ENCODE measurements around the gene LIMA1.
"Not testable (repeated sequence)": the region's sequence is repeated elsewhere in the genome, so short reads cannot be mapped to it uniquely, and the experiment has no call there.

LIMA1 gene

GRCh38 chr12:50162230-50162629 is 121.1 kb downstream of the LIMA1 start:
- DNase-seq (ENCODE audit: low read depth): no peak
- H3K4me3 ChIP-seq (ENCODE audit: low read depth, low read length): no peak overlapping the region
- TF ChIP-seq, protein P1, sequence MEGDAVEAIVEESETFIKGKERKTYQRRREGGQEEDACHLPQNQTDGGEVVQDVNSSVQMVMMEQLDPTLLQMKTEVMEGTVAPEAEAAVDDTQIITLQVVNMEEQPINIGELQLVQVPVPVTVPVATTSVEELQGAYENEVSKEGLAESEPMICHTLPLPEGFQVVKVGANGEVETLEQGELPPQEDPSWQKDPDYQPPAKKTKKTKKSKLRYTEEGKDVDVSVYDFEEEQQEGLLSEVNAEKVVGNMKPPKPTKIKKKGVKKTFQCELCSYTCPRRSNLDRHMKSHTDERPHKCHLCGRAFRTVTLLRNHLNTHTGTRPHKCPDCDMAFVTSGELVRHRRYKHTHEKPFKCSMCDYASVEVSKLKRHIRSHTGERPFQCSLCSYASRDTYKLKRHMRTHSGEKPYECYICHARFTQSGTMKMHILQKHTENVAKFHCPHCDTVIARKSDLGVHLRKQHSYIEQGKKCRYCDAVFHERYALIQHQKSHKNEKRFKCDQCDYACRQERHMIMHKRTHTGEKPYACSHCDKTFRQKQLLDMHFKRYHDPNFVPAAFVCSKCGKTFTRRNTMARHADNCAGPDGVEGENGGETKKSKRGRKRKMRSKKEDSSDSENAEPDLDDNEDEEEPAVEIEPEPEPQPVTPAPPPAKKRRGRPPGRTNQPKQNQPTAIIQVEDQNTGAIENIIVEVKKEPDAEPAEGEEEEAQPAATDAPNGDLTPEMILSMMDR (IDR thresholded peaks at IDR 0.05; ENCODE audit: insufficient read depth, low read depth, low read length, missing control alignments): no peak

DNA sequence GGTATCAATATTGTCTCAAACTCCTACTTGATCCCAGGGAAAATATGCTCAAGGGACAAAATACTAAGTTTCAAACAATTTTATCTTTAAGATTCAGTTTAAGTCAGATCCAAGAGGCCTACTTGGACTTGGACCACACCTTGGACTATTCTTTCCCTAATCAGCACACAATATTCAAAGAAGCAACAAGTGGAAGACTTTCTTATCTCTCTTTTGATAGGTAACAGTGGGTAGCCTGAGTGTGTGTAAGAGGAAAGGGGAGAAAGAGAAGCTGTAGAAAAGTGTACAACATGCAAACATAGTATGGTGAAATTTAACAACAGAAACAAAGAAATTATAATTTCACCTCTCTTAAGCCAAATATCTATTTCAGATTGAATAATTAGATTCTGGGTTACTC is 122.7 kb downstream of the LIMA1 start:
- H3K4me3 ChIP-seq (ENCODE audit: low read depth, low read length): no peak overlapping the region
- no peak for DNase-seq (ENCODE audit: low read depth)
- TF ChIP-seq, protein P1 (IDR thresholded peaks at IDR 0.05; ENCODE audit: insufficient read depth, low read depth, low read length, missing control alignments): no peak

DNA sequence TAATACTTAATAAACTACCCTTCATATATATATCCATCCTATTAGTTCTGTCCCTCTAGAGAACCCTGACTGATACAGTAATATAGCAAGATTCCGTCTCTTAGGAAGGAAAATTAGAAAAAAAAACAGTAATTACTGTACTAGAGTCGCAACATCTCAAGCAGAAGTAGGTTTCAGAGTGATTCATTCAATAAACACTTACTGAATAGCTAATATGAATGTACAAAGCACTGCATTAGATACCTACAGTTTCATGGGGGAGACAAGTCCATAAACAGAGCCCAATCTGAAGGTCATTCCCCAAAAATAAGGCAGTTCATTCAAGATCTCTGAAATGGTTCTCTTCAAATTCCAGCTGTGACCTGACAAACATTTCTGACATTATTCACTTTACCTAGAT is 126.1 kb downstream of the LIMA1 start:
- DNase-seq (ENCODE audit: low read depth): no peak
- TF ChIP-seq, protein P1 (IDR thresholded peaks at IDR 0.05; ENCODE audit: insufficient read depth, low read depth, low read length, missing control alignments): no peak
- H3K4me3 ChIP-seq (ENCODE audit: low read depth, low read length): no peak overlapping the region

DNA sequence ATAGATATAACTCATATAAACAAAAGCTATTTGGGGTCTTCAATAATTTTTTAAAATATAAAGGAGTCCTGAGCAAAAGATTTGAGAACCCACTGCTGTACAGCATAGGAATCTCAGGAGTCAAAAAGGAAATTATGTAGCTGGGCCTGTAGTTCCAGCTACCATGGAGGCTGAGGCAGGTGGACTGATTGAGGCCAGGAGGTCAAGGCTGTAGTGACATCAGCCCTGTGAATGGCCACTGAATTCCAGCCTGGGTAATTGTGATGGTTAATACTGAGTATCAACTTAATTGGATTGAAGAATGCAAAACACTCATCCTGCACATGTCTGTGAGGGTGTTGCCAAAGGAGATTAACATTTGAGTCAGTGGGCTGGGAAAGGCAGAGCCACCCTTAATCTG is 126.7 kb downstream of the LIMA1 start:
- TF ChIP-seq, protein P1 (IDR thresholded peaks at IDR 0.05; ENCODE audit: insufficient read depth, low read depth, low read length, missing control alignments): no peak
- no peak overlapping the region for H3K4me3 ChIP-seq (ENCODE audit: low read depth, low read length)
- no peak for DNase-seq (ENCODE audit: low read depth)

- DNase-seq (ENCODE audit: low read depth); H3K4me3 ChIP-seq (ENCODE audit: low read depth, low read length): not testable (repeated sequence)
Observed at GRCh38 chr12:50154947-50155346, 128.4 kb downstream of the LIMA1 start.

- TF ChIP-seq, protein P1 (IDR thresholded peaks at IDR 0.05; ENCODE audit: insufficient read depth, low read depth, low read length, missing control alignments): no peak
- no peak for DNase-seq (ENCODE audit: low read depth)
Observed at GRCh38 chr12:50151047-50151687, 132.2 kb downstream of the LIMA1 start.

GRCh38 chr12:50149311-50149710 is 134.0 kb downstream of the LIMA1 start:
- TF ChIP-seq, protein P1 (IDR thresholded peaks at IDR 0.05; ENCODE audit: insufficient read depth, low read depth, low read length, missing control alignments): no peak
- DNase-seq (ENCODE audit: low read depth): no peak
- no peak overlapping the region for H3K4me3 ChIP-seq (ENCODE audit: low read depth, low read length)

More at GRCh38 chr12:50151047-50151687, 132.2 kb downstream of the LIMA1 start:
- no peak overlapping the region for H3K4me3 ChIP-seq (ENCODE audit: low read depth, low read length)

DNA sequence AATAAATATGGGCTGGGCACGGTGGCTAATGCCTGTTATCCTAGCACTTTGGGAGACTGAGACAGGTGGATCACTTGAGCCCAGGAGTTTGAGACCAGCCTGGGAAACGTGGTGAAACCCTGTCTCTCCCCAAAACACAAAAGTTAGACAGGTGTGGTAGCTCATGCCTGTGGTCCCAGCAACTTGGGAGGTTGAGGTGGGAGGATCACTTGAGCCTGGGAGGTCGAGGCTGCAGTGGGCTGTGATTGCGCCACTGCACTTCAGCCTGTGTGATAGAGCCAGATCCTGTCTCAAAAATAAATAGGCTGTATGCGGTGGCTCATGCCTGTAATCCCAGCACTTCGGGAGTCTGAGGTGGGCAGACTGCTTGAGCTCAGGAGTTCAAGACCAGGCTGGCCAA is 135.3 kb downstream of the LIMA1 start:
- DNase-seq (ENCODE audit: low read depth); H3K4me3 ChIP-seq (ENCODE audit: low read depth, low read length): not testable (repeated sequence)
